Lower lobe of right lung (tissue), 2 donors: ENCODE measurements around the gene HLA-DPB1. TPM values are rescaled to one million over a fixed set of nuclear protein-coding genes. Genes with fewer than 3 reads are reported as not detected.

Source experiments
- ATAC-seq, 2 donors: fragments of 200-7000 bp; cut with Tn5 transposase; one replicate each; pipeline ENCODE4 v1.9.1; 2020 to 2022; ENCODE audit warnings: mild to moderate bottlenecking in 2 of 2, moderate library complexity in 2 of 2
- DNase-seq: peaks from one replicate; pipeline ENCODE4 v3.0.0-alpha.2; 2020
- H3K27ac ChIP-seq: fragments of 200-600 bp; one replicate; pipeline ENCODE4 v1.8.0; 2022
- H3K27me3 ChIP-seq: fragments of 200-600 bp; one replicate; pipeline ENCODE4 v1.8.0; 2022; ENCODE audit warnings: low read depth
- H3K36me3 ChIP-seq: fragments of 200-600 bp; one replicate; pipeline ENCODE4 v1.8.0; 2022; ENCODE audit warnings: mild to moderate bottlenecking
- H3K4me1 ChIP-seq: fragments of 200-600 bp; one replicate; pipeline ENCODE4 v1.8.0; 2022
- H3K4me3 ChIP-seq: fragments of 200-600 bp; one replicate; pipeline ENCODE4 v1.8.0; 2022; ENCODE audit warnings: mild to moderate bottlenecking
- H3K9me3 ChIP-seq: fragments of 200-600 bp; one replicate; pipeline ENCODE4 v1.8.0; 2022
- intact Hi-C: fragments of 100-400 bp; cut with DNase I; formaldehyde crosslinking; loops from one replicate; pipeline ENCODE4 v1.11.0; 2022
- total RNA-seq: library from RNA; stranded (reverse); fragmentation: NEBNext Ultra II Directional; extraction: Animal tissue kit (Norgen Biotek cat#: 25700); gene quantifications from one replicate; pipeline ENCODE4 v1.2.1, GENCODE V29; 2021
- TF ChIP-seq, protein P1 (sequence below): fragments of 200-600 bp; IDR thresholded peaks from one replicate; pipeline ENCODE4 v1.8.0; 2022; ENCODE audit warnings: antibody characterized with exemption, mild to moderate bottlenecking
- donor health status: DM: no; HTN: yes; CAD: no; lungs with severe emphysema.

Gene HLA-DPB1
- total RNA-seq, 1 donor from 2014 or later, result 483 TPM

DNA sequence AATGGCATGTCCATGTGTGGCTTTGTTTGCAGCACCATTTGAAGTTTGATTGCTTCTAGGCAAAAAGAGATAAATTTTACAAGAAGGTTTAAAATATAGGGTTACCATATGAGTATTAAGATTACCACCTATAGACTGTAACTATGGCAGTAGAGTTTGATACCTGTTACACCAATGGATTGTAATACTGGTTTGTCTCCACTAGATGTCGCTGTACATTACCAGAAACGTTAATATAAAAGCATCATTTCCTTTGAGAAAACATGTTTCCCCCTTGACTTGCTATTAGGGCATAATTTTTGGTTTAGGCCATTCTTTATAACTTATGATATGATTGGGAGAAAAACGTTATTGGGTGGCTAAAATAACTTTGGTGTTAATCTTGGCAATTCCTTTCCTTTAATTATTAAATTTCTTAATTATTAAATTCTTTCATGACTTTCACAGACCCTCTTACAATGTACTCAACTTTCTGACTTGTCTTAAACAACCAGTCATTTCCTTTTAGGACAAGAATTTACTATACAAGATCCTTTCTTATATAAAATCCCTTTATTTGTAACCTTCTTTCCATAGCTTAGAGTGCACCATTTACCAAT, 42.8 kb downstream of the HLA-DPB1 start:
- peaks cover 8% of the 10 kb centered on the region for H3K4me1 ChIP-seq
- H3K36me3 ChIP-seq, result no peaks in the 10 kb centered on the region
- no peaks in the 10 kb centered on the region for H3K9me3 ChIP-seq
- H3K4me3 ChIP-seq, result no peak overlapping the region
- H3K27ac ChIP-seq, result no peak overlapping the region
- no peak for DNase-seq
- intact Hi-C loops, result no loop called here
- ATAC-seq, result peak; percentile 48 to 67
- peaks cover 34% of the 10 kb centered on the region for H3K27me3 ChIP-seq
- TF ChIP-seq, protein P1, sequence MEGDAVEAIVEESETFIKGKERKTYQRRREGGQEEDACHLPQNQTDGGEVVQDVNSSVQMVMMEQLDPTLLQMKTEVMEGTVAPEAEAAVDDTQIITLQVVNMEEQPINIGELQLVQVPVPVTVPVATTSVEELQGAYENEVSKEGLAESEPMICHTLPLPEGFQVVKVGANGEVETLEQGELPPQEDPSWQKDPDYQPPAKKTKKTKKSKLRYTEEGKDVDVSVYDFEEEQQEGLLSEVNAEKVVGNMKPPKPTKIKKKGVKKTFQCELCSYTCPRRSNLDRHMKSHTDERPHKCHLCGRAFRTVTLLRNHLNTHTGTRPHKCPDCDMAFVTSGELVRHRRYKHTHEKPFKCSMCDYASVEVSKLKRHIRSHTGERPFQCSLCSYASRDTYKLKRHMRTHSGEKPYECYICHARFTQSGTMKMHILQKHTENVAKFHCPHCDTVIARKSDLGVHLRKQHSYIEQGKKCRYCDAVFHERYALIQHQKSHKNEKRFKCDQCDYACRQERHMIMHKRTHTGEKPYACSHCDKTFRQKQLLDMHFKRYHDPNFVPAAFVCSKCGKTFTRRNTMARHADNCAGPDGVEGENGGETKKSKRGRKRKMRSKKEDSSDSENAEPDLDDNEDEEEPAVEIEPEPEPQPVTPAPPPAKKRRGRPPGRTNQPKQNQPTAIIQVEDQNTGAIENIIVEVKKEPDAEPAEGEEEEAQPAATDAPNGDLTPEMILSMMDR, result peak; percentile 91

DNA sequence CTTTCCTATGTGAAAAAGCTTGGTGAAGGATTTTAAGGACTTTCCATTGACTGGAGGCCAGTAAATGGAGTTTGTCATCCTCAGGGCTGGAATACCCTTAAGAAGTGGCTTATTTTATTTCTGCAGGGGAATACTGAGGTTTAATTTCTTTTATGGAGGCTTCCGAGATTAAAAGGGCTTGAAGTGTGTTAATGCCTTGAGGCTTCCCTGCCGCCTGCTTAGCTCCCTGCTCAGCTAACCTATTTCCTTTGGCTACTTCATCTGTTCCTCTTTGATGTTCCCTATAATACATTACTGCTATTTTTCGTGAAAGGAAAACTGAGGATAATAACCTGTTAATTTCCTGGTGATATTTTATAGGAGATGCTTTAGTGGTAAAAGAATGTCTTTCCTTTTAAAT, 44.2 kb downstream of the HLA-DPB1 start:
- Histone ChIP-seq H3K27ac (no peak overlapping the region), H3K4me3 (no peak overlapping the region), H3K9me3 (no peaks in the 10 kb centered on the region), H3K27me3 (peaks cover 32% of the 10 kb centered on the region), H3K36me3 (no peaks in the 10 kb centered on the region), H3K4me1 (peaks cover 8% of the 10 kb centered on the region)
- intact Hi-C loops, result no loop called here
- DNase-seq (no peak), ATAC-seq (no peak)
- TF ChIP-seq, protein P1, result no peak

DNA sequence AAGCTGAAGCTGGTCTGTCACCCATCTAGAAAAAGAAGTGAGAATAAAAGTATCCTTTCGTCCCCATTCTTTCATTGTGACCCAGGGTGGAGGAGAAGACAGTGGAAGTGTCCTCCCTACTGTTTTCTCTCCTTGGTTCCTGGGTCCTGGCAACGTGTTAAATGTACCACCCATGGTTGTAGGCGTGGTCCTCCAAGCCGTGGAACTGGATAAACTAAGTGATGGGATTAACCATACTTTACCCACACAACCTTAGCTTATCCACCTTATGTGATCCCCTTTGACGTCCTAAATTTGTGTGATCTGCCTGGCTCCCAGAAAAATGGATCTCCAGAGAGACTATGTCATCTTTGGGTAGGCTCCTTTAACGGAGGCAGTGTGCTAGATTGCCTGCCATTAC, 47.4 kb downstream of the HLA-DPB1 start:
- TF ChIP-seq, protein P1, result no peak
- H3K4me3 ChIP-seq, result no peak overlapping the region
- H3K9me3 ChIP-seq, result no peaks in the 10 kb centered on the region
- H3K27ac ChIP-seq, result no peak overlapping the region
- peaks cover under 1% of the 10 kb centered on the region for H3K27me3 ChIP-seq
- H3K36me3 ChIP-seq, result no peaks in the 10 kb centered on the region
- intact Hi-C loops, result no loop called here
- H3K4me1 ChIP-seq, result no peaks in the 10 kb centered on the region
- DNase-seq (no peak), ATAC-seq (no peak)

DNA sequence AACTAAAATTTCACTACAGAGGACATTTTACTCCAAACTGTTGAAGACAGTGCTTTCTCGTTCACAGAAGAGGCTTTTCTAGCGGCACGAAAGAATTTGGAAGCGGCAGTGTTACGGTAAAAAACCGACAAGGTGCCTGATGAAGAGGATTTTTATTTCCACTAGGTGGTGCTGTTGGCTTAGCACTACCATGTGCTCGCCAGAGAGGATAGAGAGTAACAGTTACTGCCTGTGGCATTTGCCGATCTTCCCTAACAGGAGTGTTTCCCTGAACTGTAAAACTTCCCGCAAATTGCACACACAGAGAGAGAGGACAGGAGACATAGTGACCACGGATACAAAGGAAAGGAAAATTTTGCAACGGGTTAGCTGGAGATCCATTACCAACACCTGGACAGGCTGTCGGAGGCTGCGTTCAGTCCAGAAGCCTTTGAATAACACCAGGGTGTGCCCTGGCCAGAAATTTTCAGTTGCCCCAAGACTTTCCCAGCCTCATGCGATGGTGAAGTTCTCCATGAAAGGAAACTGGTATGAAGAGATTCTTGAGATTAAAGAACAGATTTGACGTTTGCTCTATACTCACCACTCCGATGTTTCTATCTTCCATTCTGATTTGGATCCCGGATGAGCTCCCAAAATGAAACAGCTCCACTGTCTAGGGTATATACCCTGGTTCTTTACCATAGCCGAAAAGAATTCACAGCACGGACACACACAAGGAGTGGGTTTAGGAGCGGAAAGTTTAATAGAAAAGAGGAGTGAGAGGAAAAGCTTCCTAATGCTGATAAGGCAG, 48.1 kb downstream of the HLA-DPB1 start:
- ATAC-seq, result peak in 1 of 2 donors; percentile 74
- intact Hi-C loops, result no loop called here
- H3K27me3 ChIP-seq, result no peaks in the 10 kb centered on the region

GRCh38 chr6:33124525-33124901, 48.7 kb downstream of the HLA-DPB1 start:
- H3K36me3 ChIP-seq, result no peaks in the 10 kb centered on the region
- DNase-seq (no peak), ATAC-seq (no peak)
- TF ChIP-seq, protein P1, result no peak
- H3K9me3 ChIP-seq, result no peaks in the 10 kb centered on the region
- H3K27ac ChIP-seq, result no peak overlapping the region
- H3K4me3 ChIP-seq, result no peak overlapping the region
- H3K27me3 ChIP-seq, result no peaks in the 10 kb centered on the region
- no peaks in the 10 kb centered on the region for H3K4me1 ChIP-seq
- intact Hi-C loops, result no loop called here

More for the DNA sequence above, 48.1 kb downstream of the HLA-DPB1 start:
- Histone ChIP-seq H3K4me3 (no peak overlapping the region), H3K27ac (no peak overlapping the region), H3K4me1 (no peaks in the 10 kb centered on the region), H3K9me3 (no peaks in the 10 kb centered on the region), H3K36me3 (no peaks in the 10 kb centered on the region)
- no peak for DNase-seq
- TF ChIP-seq, protein P1, result peak; percentile 54
